OCI-LY3 (cell line): ENCODE measurements around the gene NEIL3.

Experiments
- CTCF ChIP-seq: fragments of 200-600, 300-600 bp; sonication (generic); IDR thresholded peaks from 2 replicates; pipeline ENCODE4 v1.5.1; 2014; ENCODE audit warnings: antibody characterized with exemption, low read length, low read depth
- EZH2phosphoT487 ChIP-seq: fragments of 200-600 bp; shearing (Covaris generic); IDR thresholded peaks from 2 replicates; pipeline ENCODE4 v1.6.1; 2018; ENCODE audit warnings: antibody characterized with exemption, mixed run types, low read depth

DNA sequence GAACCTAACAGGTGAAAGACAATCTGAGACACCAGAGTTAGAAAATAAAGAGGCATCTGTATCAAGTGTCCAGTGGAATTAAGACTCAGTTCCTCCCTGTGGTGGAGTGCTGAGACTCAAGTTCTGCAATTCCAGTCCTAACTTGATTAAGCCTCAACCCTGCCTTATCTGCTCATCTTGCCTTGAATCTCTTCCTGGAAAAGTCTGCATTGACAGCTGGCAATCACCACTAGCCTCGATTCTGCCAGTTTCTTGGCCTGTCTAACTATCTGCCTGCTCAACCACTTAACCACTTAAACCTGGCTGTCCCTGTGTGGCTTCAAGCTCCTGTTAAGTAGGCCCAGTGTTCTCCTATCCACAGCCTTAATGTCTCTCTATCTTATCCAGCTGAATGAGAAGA lies 22.4 kb upstream of the NEIL3 start:
- TF ChIP-seq CTCF (no peak), EZH2phosphoT487 (no peak)
